Measurements from ENCODE around the gene LRCH1. TPM values are rescaled to one million over a fixed set of nuclear protein-coding genes. Genes with fewer than 3 reads are reported as not detected.

LRCH1 gene
- total and polyA plus RNA-seq, 10 of the 15 experiments (the other 5 are each of a cell fraction or from before 2014, with no cell fraction given), result 5.3 to 48.9 (median 14.4) TPM

DNA sequence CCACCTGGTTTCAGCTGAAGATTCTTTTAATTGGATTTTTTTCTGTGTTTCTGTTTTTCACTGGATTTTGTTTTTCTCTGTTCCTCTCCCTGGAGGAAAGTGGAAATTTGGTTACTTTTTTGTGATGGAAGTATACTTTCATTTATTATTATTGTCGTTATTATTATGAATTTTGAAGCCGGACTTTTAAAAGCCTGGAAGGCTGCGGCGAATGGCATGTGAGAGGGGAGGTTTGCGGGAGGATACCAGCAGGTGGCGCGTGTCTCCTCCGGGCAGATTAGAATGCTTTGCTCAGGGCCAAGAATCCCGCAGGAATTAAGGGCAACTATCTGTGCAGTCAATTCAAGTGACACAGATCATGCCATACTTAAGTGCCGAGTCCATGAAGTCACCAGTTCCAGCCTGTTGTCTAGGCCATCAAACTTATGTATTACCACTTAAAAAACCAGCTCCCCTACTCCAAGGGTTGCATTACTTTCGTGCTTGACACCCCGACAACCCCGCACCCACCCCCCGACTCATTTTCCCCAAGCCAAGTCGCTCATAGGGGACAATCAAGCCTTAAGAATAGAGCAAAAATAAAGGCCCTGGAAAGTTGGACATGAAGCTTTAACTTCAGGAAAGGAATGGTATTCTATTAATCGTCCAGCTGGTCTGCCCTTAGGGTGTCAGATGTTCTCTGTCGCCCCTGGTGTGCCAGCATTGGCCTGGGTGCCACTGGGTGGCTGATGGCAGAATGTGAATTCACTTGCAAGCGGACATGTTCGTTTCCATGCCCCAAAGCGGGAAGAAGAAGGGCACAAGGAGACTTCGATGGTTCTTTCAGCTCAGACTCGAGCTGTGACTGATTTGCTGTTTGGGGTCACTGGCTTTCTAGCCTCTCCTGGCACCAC lies 1.3 kb upstream of the LRCH1 start:
- POLR2A ChIA-PET, result interaction anchor here (0.7 to 2.4 kb wide), 17 partner anchors 24 to 200 kb away, joined by 3 to 9 read pairs (median 4); no protein-coding TSS in a partner anchor
- Histone ChIP-seq H3K79me2 (ENCODE audit: control insufficient read depth, insufficient read depth, low read length) (peaks cover 47% of the 10 kb centered on the region), H2AFZ (ENCODE audit: control insufficient read depth, low read depth, low read length) (peak overlapping the region; percentile 26), H3K4me1 (ENCODE audit: control insufficient read depth, insufficient read depth, low read length) (peaks cover 11% of the 10 kb centered on the region), H3K27me3 (replicated peaks in 1 of 2; ENCODE audit: control insufficient read depth in 2 of 2, insufficient read depth in 2 of 2, low read length in 1 of 2) (no peaks in the 10 kb centered on the region), H3K9me3 (replicated peaks; ENCODE audit: control insufficient read depth, insufficient read depth, low read length) (no peaks in the 10 kb centered on the region), H3K36me3 (ENCODE audit: control insufficient read depth in 2 of 2, insufficient read depth in 2 of 2, low read length in 1 of 2) (no peaks in the 10 kb centered on the region; a peak in 1 of 4 replicates), H3K9ac (ENCODE audit: control insufficient read depth, insufficient read depth, low read length) (peak overlapping the region; percentile 54), H3K4me2 (ENCODE audit: control insufficient read depth, insufficient read depth) (peak overlapping the region; percentile 96), H4K20me1 (ENCODE audit: control insufficient read depth, insufficient read depth) (no peaks in the 10 kb centered on the region; the same call in 1 of the 2 replicates), H3K27ac (ENCODE audit: control insufficient read depth, insufficient read depth) (no peak overlapping the region), H3K4me3 (peak overlapping the region; percentile 70)
- intact Hi-C loops (cut with micrococcal nuclease; ENCODE audit: unreplicated experiment), result loop anchor here (2.0 to 5.0 kb wide), 4 partner anchors 47 to 169 kb away; no protein-coding TSS in a partner anchor
- FAIRE-seq (no peak), DNase-seq (ENCODE audit: low read depth, low spot score) (no peak), ATAC-seq (0 out of 3 replicates have a peak, but pooled peaks have one; percentile 7)
- RAD21 ChIA-PET (ENCODE audit: unreplicated experiment), result interaction anchor here (0.8 to 3.9 kb wide), 50 partner anchors 9 to 222 kb away, joined by 3 to 52 read pairs (median 6); no protein-coding TSS in a partner anchor
- CTCF ChIA-PET, result interaction anchor here (0.6 to 3.0 kb wide), 65 partner anchors 9 to 272 kb away, joined by 3 to 92 read pairs (median 6); no protein-coding TSS in a partner anchor
- SMC1A ChIA-PET (ENCODE audit: uncharacterized antibody, unreplicated experiment), result interaction anchor here (0.5 to 5.3 kb wide), 71 partner anchors 8 to 245 kb away, joined by 3 to 80 read pairs (median 5); no protein-coding TSS in a partner anchor
- in situ Hi-C loops (cut with MboI), result loop anchor here (5.0 to 10.0 kb wide), 2 partner anchors 176 to 377 kb away; no protein-coding TSS in a partner anchor
- BruUV-seq (replicated peaks), result no TSS peak
- WGBS (ENCODE audit: insufficient coverage, insufficient replicate concordance, low lambda C conversion rate, missing lambda C conversion rate), result 20% methylated on average over 22 of the region's 22 CpGs
- TF ChIP-seq SREBF1 (IDR thresholded peaks at IDR 0.05; ENCODE audit: low read length) (no peak), SMARCA5 (IDR thresholded peaks at IDR 0.05) (0 out of 2 replicates have a peak, but pooled peaks have one; percentile 15), SMAD5 (IDR thresholded peaks at IDR 0.05; ENCODE audit: low read depth) (no peak), YY1 (IDR thresholded peaks at IDR 0.05; ENCODE audit: low read depth, low read length) (peak; percentile 64; the same call in 1 of the 2 replicates), HDAC6 (IDR thresholded peaks at IDR 0.05; ENCODE audit: unreplicated experiment) (no peak), MYC (IDR thresholded peaks at IDR 0.05; ENCODE audit: insufficient read depth, insufficient read length, insufficient replicate concordance, low read length, severe bottlenecking) (no peak), GABPA (IDR thresholded peaks at IDR 0.05; ENCODE audit: low read depth) (no peak), IKZF1 (conservative IDR thresholded peaks at IDR 0.05) (peak; percentile 66; the same call in 1 of the 2 replicates), STAT1 (conservative IDR thresholded peaks at IDR 0.05) (no peak), MEF2A (IDR thresholded peaks at IDR 0.05; ENCODE audit: insufficient read depth, low read depth, low read length) (no peak), IKZF2 (IDR thresholded peaks at IDR 0.05) (peak; percentile 64 to 73; a peak in 3 of 4 replicates), SMC3 (IDR thresholded peaks at IDR 0.05; ENCODE audit: borderline replicate concordance, low read length) (peak; percentile 90), EP300 (IDR thresholded peaks at IDR 0.05; ENCODE audit: borderline replicate concordance in 1 of 2, control insufficient read depth in 1 of 2, low read depth in 2 of 2, low read length in 2 of 2) (no peak), BRCA1 (IDR thresholded peaks at IDR 0.05; ENCODE audit: low read depth, low read length) (no peak), ETV6 (conservative IDR thresholded peaks at IDR 0.05 in 1 of 2, IDR thresholded peaks at IDR 0.05 in 1 of 2; ENCODE audit: borderline replicate concordance in 1 of 2, low read depth in 1 of 2) (0 out of 4 replicates have a peak, but pooled peaks of 1 of the 2 experiments have one; percentile 54), GATAD2B (conservative IDR thresholded peaks at IDR 0.05; ENCODE audit: low read depth) (no peak), KAT2A (conservative IDR thresholded peaks at IDR 0.05; ENCODE audit: control insufficient read depth, low read depth, low read length) (no peak), SMAD1 (IDR thresholded peaks at IDR 0.05; ENCODE audit: low read depth, partially characterized antibody) (no peak), RAD21 (IDR thresholded peaks at IDR 0.05; ENCODE audit: insufficient read depth, low read depth, low read length) (peak; percentile 90), DPF2 (IDR thresholded peaks at IDR 0.05) (no peak), NFYB (IDR thresholded peaks at IDR 0.05; ENCODE audit: insufficient read depth, low read depth, low read length) (no peak)
- TF ChIP-seq, protein P1, sequence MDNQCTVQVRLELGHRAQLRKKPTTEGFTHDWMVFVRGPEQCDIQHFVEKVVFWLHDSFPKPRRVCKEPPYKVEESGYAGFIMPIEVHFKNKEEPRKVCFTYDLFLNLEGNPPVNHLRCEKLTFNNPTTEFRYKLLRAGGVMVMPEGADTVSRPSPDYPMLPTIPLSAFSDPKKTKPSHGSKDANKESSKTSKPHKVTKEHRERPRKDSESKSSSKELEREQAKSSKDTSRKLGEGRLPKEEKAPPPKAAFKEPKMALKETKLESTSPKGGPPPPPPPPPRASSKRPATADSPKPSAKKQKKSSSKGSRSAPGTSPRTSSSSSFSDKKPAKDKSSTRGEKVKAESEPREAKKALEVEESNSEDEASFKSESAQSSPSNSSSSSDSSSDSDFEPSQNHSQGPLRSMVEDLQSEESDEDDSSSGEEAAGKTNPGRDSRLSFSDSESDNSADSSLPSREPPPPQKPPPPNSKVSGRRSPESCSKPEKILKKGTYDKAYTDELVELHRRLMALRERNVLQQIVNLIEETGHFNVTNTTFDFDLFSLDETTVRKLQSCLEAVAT (IDR thresholded peaks at IDR 0.05), result 0 out of 2 replicates have a peak, but pooled peaks have one; percentile 9

All from GM12878 (cell line).